SH-SY5Y (cell line): ENCODE data around the gene SLC9B1.

ENCODE experiments used
- GATA2 ChIP-seq: IDR thresholded peaks from 2 replicates; pipeline ENCODE4 v1.6.1; 2011; ENCODE audit warnings: mild to moderate bottlenecking, low read depth, low read length
- GATA3 ChIP-seq: IDR thresholded peaks from 2 replicates; pipeline ENCODE4 v1.6.1; 2011; ENCODE audit warnings: low read depth, mild to moderate bottlenecking, low read length, moderate library complexity

- no peak for TF ChIP-seq GATA3
- no peak for TF ChIP-seq GATA2
Observed at GRCh38 chr4:103010804-103011203, 8.7 kb downstream of the SLC9B1 start.
